Immature natural killer cell (primary cell): Measurements from ENCODE around the gene LCE1F. TPM values are rescaled to one million over a fixed set of nuclear protein-coding genes. Genes with fewer than 3 reads are reported as not detected.
A peak's percentile ranks its signal among the peaks of the same experiment; 100 is the strongest.

Source experiments
- DNase-seq, 3 donors: peaks; one replicate each; pipeline ENCODE4 v3.0.0; 2022; ENCODE audit warnings: mixed read lengths in 1 of 3
- H3K27ac Mint-ChIP-seq, 6 donors: one replicate each; pipeline ENCODE4 v1.8.0; 2020; ENCODE audit warnings: mixed read lengths in 6 of 6, mild to moderate bottlenecking in 5 of 6, inconsistent platforms in 4 of 6, moderate library complexity in 3 of 6
- H3K27me3 Mint-ChIP-seq, 3 donors: one replicate each; pipeline ENCODE4 v1.8.0; 2020 to 2021; ENCODE audit warnings: low read depth in 3 of 3, mild to moderate bottlenecking in 3 of 3, mixed read lengths in 3 of 3, moderate library complexity in 3 of 3, inconsistent platforms in 1 of 3
- H3K36me3 Mint-ChIP-seq, 3 donors: one replicate each; pipeline ENCODE4 v1.8.0; 2020; ENCODE audit warnings: mixed read lengths in 3 of 3, inconsistent platforms in 2 of 3, mild to moderate bottlenecking in 2 of 3
- H3K4me1 Mint-ChIP-seq, 2 donors: one replicate each; pipeline ENCODE4 v1.8.0; 2020; ENCODE audit warnings: inconsistent platforms in 2 of 2, mild to moderate bottlenecking in 2 of 2, mixed read lengths in 2 of 2, moderate library complexity in 1 of 2
- H3K4me3 Mint-ChIP-seq, 5 donors: one replicate each; pipeline ENCODE4 v1.8.0; 2020; ENCODE audit warnings: mild to moderate bottlenecking in 5 of 5, mixed read lengths in 5 of 5, inconsistent platforms in 3 of 5, moderate library complexity in 3 of 5
- H3K9me3 Mint-ChIP-seq, 6 donors: one replicate each; pipeline ENCODE4 v1.8.0; 2020; ENCODE audit warnings: mild to moderate bottlenecking in 6 of 6, mixed read lengths in 6 of 6, inconsistent platforms in 4 of 6, moderate library complexity in 3 of 6
- polyA plus RNA-seq, 3 donors: library from polyadenylated mRNA; unstranded; fragments of 300-500 nt; fragmentation: Illumina TruSeq; gene quantifications; one replicate each; pipeline ENCODE4 v1.2.3, GENCODE V29; 2021

The LCE1F gene
- not detected for polyA plus RNA-seq

DNA sequence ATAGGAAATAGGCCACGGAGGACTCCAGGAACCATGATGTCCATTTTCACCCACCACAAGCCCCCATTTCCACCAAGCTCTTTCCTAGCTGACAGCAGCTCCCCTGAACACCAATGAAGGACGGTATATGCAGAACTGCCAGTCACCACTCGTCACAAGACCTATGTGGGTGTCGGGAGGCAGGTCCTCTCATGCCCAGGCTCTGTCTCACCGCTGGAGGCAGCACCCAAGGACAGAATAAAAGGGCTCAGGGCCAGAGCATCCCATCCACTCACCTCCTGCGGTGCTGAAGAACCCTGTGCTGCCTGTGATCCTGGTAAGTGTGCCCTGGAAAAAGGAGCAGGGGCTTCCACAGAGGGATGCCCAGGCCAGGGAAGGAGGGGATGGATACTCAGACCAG lies at the start of gene LCE1F:
LCE1F (plus strand) TSS at position 266 of the 400 bp plus-strand sequence. CDS start 1,232 bp downstream, outside the sequence.
- DNase-seq: no peak
- no peak within 1 kb of the TSS for H3K27ac Mint-ChIP-seq
- H3K36me3 Mint-ChIP-seq: no peaks in the 10 kb centered on the region
- H3K4me1 Mint-ChIP-seq: no peaks in the 10 kb centered on the region
- H3K27me3 Mint-ChIP-seq: peaks cover 5 to 27% (median 7%) of the 10 kb centered on the region in 3 donors
- no peak within 1 kb of the TSS for H3K4me3 Mint-ChIP-seq
- peaks cover 0 to 2% (median under 1%) of the 10 kb centered on the region in 6 donors for H3K9me3 Mint-ChIP-seq

- Mint-ChIP-seq H3K27me3 (peaks cover 0 to 6% (median 0%) of the 10 kb centered on the region in 3 donors), H3K36me3 (no peaks in the 10 kb centered on the region), H3K4me3 (no peak overlapping the region), H3K9me3 (no peaks in the 10 kb centered on the region), H3K4me1 (no peaks in the 10 kb centered on the region), H3K27ac (no peak overlapping the region)
- DNase-seq: no peak
Measured at GRCh38 chr1:152725261-152725660, 49.7 kb upstream of the LCE1F start.

DNA sequence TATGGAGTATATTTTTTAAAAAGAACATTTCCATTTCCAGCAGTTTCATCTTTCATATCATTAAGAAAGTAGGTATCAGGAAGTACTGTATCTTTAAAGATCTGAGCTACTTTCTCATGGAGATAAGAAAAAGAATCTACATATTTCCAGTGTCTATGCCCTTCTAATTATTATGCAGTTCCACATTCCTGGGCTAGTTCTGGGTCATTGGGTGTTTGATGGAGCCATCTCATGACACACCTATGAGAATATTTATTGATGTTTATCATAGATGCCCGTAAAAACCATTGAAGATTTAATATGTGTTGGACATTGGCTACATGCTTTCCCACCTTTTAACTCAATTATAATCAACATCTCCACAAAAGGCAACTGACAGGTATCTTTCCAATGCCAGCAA lies 46.0 kb upstream of the LCE1F start:
- Mint-ChIP-seq H3K27me3 (no peaks in the 10 kb centered on the region), H3K4me1 (no peaks in the 10 kb centered on the region), H3K36me3 (no peaks in the 10 kb centered on the region), H3K4me3 (no peak overlapping the region), H3K27ac (no peak overlapping the region), H3K9me3 (no peaks in the 10 kb centered on the region)
- DNase-seq: no peak

GRCh38 chr1:152735648-152736047 lies 39.3 kb upstream of the LCE1F start:
- H3K4me1 Mint-ChIP-seq: no peaks in the 10 kb centered on the region
- no peak overlapping the region for H3K4me3 Mint-ChIP-seq
- no peak for DNase-seq
- H3K27me3 Mint-ChIP-seq: peaks cover 6 to 8% (median 7%) of the 10 kb centered on the region in 3 donors
- no peak overlapping the region for H3K27ac Mint-ChIP-seq
- no peaks in the 10 kb centered on the region for H3K36me3 Mint-ChIP-seq
- H3K9me3 Mint-ChIP-seq: no peaks in the 10 kb centered on the region

DNA sequence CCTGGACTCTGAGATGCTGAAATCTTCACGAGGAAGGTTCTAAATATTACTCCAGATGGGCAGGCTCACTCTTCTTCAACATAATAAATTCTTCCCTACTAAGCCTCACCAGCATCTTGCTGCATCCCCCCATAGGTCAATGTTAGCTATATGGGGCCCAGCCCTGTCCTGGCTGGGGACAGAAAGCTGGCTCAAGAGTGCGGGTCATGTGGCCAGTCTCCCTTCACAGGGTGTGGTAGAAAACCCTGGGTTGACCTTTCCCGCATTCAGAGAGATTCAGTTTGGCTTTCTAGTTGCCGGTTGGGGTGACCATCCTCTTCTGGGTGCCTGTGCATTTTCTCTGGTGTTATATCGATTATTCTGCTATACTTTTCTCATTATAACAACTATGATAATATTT lies 36.9 kb upstream of the LCE1F start:
- H3K27me3 Mint-ChIP-seq: peaks cover 7 to 11% (median 8%) of the 10 kb centered on the region in 3 donors
- H3K4me1 Mint-ChIP-seq: no peaks in the 10 kb centered on the region
- DNase-seq: no peak
- H3K27ac Mint-ChIP-seq: peak overlapping the region in 1 of 6 donors; percentile 29
- H3K9me3 Mint-ChIP-seq: no peaks in the 10 kb centered on the region
- H3K36me3 Mint-ChIP-seq: no peaks in the 10 kb centered on the region
- no peak overlapping the region for H3K4me3 Mint-ChIP-seq

DNA sequence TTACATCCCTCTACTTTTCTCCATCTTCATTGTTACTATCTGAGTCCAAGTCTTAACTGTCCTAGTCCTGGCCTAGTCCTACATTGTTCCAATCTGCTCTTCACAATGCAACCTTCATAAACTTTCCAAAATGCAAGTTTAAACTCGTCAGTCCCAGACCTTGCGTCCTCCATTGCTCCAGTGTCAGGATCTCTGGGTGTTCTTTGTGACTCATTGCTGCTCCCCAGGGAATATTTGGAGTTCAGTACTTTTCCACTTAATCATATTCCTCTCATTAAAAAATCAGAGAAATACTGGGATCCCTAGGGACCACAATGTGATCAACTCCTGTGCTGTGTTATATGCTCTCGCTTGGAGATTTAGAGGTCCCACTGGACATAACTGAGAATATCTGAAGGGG lies 35.1 kb upstream of the LCE1F start:
- Mint-ChIP-seq H3K9me3 (peaks cover 0 to 2% (median 0%) of the 10 kb centered on the region in 6 donors), H3K4me3 (no peak overlapping the region), H3K4me1 (no peaks in the 10 kb centered on the region), H3K27me3 (peaks cover 6 to 13% (median 11%) of the 10 kb centered on the region in 3 donors), H3K36me3 (no peaks in the 10 kb centered on the region), H3K27ac (no peak overlapping the region)
- DNase-seq: no peak

- Mint-ChIP-seq H3K27me3 (peaks cover 6 to 12% (median 11%) of the 10 kb centered on the region in 3 donors), H3K27ac (no peak overlapping the region), H3K4me3 (no peak overlapping the region), H3K4me1 (no peaks in the 10 kb centered on the region), H3K9me3 (peaks cover 0 to 2% (median 0%) of the 10 kb centered on the region in 6 donors), H3K36me3 (no peaks in the 10 kb centered on the region)
- no peak for DNase-seq
Measured at GRCh38 chr1:152741656-152742055, 33.3 kb upstream of the LCE1F start.

DNA sequence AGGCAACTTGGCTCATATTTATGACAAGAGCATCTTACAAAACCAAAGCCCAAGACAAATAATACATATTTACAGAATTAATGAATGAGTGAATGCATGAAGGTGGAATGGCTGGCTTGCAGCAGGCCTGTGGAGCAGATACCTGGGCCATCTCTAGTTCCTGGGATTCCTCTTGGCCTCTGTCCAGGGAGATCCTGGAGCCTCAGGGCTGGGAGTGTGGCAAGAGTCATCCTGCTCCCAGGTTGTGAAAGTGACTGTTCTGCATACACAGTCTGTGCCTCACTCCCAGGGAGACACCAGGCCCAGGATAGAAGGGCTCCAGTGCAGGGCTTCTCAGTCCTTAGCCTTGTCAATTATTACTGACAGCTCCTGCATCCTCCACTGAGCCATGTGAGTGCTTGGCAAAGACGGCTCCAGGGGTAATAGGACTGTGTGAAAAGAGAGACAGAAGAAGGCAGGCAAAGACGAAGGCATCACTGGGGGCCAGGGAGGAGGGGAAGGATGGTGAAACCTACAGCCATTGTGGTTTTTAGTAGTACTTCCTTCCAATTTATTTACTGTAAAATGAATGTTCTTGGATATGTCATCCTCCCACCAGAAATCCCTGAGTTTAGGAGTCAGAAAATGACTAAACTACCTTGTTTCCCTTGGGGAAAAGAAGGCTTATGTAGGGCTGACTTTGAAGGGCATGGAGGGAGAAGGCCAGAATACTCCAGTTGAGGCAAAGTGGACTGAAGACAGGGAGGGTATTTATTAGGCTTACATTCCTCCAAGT lies 31.4 kb upstream of the LCE1F start:
- DNase-seq: no peak
- H3K4me3 Mint-ChIP-seq: no peak overlapping the region
- H3K9me3 Mint-ChIP-seq: peaks cover 0 to 2% (median 0%) of the 10 kb centered on the region in 6 donors
- peaks cover 4 to 15% (median 13%) of the 10 kb centered on the region in 3 donors for H3K27me3 Mint-ChIP-seq
- no peaks in the 10 kb centered on the region for H3K36me3 Mint-ChIP-seq
- H3K4me1 Mint-ChIP-seq: no peaks in the 10 kb centered on the region
- no peak overlapping the region for H3K27ac Mint-ChIP-seq

GRCh38 chr1:152745289-152745704 lies 29.6 kb upstream of the LCE1F start:
- Mint-ChIP-seq H3K27me3 (peaks cover 6 to 11% (median 9%) of the 10 kb centered on the region in 3 donors), H3K9me3 (peaks cover 0 to 2% (median 0%) of the 10 kb centered on the region in 6 donors)

DNA sequence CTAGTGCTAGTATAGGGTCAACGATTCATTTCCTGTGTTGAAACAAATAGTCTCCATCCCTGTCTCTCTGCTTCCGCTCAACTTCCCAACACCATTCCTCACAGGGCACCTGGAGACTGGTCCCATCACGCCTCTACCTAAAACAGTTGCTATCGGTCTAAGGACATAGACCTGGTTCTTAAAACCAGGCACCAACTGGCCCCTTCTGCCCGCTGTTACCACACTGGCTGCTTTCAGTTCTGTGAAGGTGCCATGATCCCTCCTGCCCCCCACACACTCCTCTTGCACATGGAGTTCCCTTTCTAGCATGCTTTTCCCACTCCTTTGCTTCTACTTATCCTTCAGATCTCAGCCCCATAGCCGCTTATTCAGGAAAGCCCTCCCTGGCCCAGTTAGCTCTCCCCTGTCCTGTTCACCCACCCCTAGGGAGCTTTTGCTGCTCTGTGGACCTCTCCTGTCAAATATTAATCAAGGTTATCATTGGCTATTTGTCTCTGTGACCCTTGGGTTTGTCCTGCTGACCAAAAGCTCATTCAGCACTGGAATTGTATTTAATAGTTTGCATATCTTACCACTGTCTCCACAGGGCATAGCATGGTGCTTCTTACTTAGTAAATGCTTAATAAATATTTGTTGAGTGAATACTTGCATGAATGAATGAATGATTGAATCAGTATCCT lies 29.0 kb upstream of the LCE1F start:
- no peak for DNase-seq
- Mint-ChIP-seq H3K27me3 (peaks cover 6 to 14% (median 9%) of the 10 kb centered on the region in 3 donors), H3K36me3 (no peaks in the 10 kb centered on the region), H3K4me1 (no peaks in the 10 kb centered on the region), H3K9me3 (peaks cover 0 to 2% (median 0%) of the 10 kb centered on the region in 6 donors), H3K27ac (no peak overlapping the region), H3K4me3 (no peak overlapping the region)

More at GRCh38 chr1:152745289-152745704, 29.6 kb upstream of the LCE1F start:
- Mint-ChIP-seq H3K4me3 (no peak overlapping the region), H3K27ac (no peak overlapping the region), H3K36me3 (no peaks in the 10 kb centered on the region), H3K4me1 (no peaks in the 10 kb centered on the region)
- DNase-seq: no peak

- Mint-ChIP-seq H3K27me3 (peaks cover 4 to 16% (median 6%) of the 10 kb centered on the region in 3 donors), H3K36me3 (no peaks in the 10 kb centered on the region), H3K9me3 (peaks cover 0 to 2% (median 0%) of the 10 kb centered on the region in 6 donors), H3K4me3 (no peak overlapping the region), H3K4me1 (no peaks in the 10 kb centered on the region), H3K27ac (no peak overlapping the region)
- DNase-seq: no peak
Measured at GRCh38 chr1:152747831-152748230, 27.1 kb upstream of the LCE1F start.

- H3K4me1 Mint-ChIP-seq: no peaks in the 10 kb centered on the region
- H3K27ac Mint-ChIP-seq: no peak overlapping the region
- DNase-seq: no peak
- H3K4me3 Mint-ChIP-seq: no peak overlapping the region
- H3K9me3 Mint-ChIP-seq: no peaks in the 10 kb centered on the region
- H3K27me3 Mint-ChIP-seq: peaks cover 2 to 12% (median 2%) of the 10 kb centered on the region in 3 donors
- no peaks in the 10 kb centered on the region for H3K36me3 Mint-ChIP-seq
Measured at GRCh38 chr1:152752225-152752624, 22.7 kb upstream of the LCE1F start.

- no peak for DNase-seq
- H3K27me3 Mint-ChIP-seq: peaks cover under 1 to 9% (median 2%) of the 10 kb centered on the region in 3 donors
- H3K9me3 Mint-ChIP-seq: no peaks in the 10 kb centered on the region
- no peak overlapping the region for H3K27ac Mint-ChIP-seq
- H3K36me3 Mint-ChIP-seq: no peaks in the 10 kb centered on the region
- H3K4me1 Mint-ChIP-seq: no peaks in the 10 kb centered on the region
- H3K4me3 Mint-ChIP-seq: no peak overlapping the region
Measured at GRCh38 chr1:152753586-152753985, 21.4 kb upstream of the LCE1F start.

- H3K4me1 Mint-ChIP-seq: no peaks in the 10 kb centered on the region
- H3K9me3 Mint-ChIP-seq: no peaks in the 10 kb centered on the region
- no peak overlapping the region for H3K4me3 Mint-ChIP-seq
- DNase-seq: no peak
- no peaks in the 10 kb centered on the region for H3K36me3 Mint-ChIP-seq
- no peak overlapping the region for H3K27ac Mint-ChIP-seq
- H3K27me3 Mint-ChIP-seq: peaks cover 3 to 13% (median 3%) of the 10 kb centered on the region in 3 donors
Measured at GRCh38 chr1:152756872-152757271, 18.1 kb upstream of the LCE1F start.
